GM12892 (cell line): ENCODE measurements around the gene OR6J1.

ENCODE experiments used
- POLR2A ChIP-seq: IDR thresholded peaks from 2 replicates; pipeline ENCODE4 v1.6.1; 2011; ENCODE audit warnings: low read depth, low read length, control low read depth
- POLR2AphosphoS5 ChIP-seq: IDR thresholded peaks from 2 replicates; pipeline ENCODE4 v1.6.1; 2011; ENCODE audit warnings: low read depth, low read length, control low read depth
- TAF1 ChIP-seq: IDR thresholded peaks from 2 replicates; pipeline ENCODE4 v1.6.1; 2011; ENCODE audit warnings: low read depth, mild to moderate bottlenecking, control low read depth, low read length, borderline replicate concordance

DNA sequence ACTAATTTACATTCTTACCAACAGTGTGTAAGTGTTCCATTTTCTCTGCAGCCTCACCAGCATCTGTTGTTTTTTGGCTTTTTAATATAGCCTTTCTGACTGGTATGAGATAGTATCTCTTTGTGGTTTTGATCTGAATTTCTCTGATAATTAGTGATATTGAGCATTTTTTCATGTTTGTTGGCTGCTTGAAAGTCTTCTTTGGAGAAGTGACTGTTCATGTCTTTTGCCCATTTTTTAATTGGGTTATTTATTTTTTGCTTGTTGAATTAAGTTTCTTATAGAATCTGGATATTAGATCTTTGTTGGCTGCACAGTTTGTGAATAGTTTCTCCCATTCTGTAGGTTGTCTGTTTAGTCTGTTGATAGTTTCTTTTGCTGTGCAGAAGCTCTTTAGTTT is 48.0 kb upstream of the OR6J1 start:
- no peak for TF ChIP-seq POLR2A
- no peak for TF ChIP-seq POLR2AphosphoS5
- TF ChIP-seq TAF1 = no peak
